Tibial nerve (tissue), 4 donors: ENCODE data around the gene PPIF.

Source experiments
- EP300 ChIP-seq, 2 donors: sonication (generic); formaldehyde crosslinking; IDR thresholded peaks; one replicate each; pipeline ENCODE4 v1.6.1; 2017; ENCODE audit warnings: antibody characterized with exemption in 2 of 2, mild to moderate bottlenecking in 1 of 2
- POLR2A ChIP-seq, 2 donors: fragments of 450-650 bp; IDR thresholded peaks; one replicate each; pipeline ENCODE4 v1.6.1; 2017; ENCODE audit warnings: antibody characterized with exemption in 2 of 2, mild to moderate bottlenecking in 2 of 2, moderate library complexity in 2 of 2
- TF ChIP-seq, protein P1 (sequence below), 5 experiments: fragments of 200-600 bp in 3 of 5; fragments of 450-650 bp in 2 of 5; sonication (generic) in 3 of 5; IDR thresholded peaks; one replicate each; pipeline ENCODE4 v1.5.1; 2016 to 2019; ENCODE audit warnings: antibody characterized with exemption in 5 of 5, mild to moderate bottlenecking in 3 of 5, moderate library complexity in 2 of 5

DNA sequence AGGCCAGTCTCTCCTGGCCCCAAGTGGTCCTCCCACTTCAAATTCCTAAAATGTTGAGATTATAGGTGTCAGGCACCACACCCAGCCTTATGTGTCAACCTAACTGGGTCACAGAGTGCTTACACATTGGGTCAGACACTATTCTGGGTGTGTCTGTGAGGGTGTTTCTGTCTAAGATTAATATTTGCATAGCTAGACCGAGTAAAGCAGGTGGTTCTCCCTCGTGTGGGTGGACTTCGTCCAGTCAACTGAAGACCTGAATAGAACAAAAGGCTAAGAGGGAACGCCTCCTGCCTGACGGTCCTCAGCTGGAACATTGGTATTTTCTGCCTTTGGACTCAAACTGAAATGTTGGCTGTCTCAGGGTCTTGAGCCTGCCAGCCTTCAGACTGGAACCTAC is 11.5 kb downstream of the PPIF start:
- no peak for TF ChIP-seq POLR2A (IDR thresholded peaks at IDR 0.05)
- TF ChIP-seq EP300 (IDR thresholded peaks at IDR 0.05) = no peak
- TF ChIP-seq, protein P1, sequence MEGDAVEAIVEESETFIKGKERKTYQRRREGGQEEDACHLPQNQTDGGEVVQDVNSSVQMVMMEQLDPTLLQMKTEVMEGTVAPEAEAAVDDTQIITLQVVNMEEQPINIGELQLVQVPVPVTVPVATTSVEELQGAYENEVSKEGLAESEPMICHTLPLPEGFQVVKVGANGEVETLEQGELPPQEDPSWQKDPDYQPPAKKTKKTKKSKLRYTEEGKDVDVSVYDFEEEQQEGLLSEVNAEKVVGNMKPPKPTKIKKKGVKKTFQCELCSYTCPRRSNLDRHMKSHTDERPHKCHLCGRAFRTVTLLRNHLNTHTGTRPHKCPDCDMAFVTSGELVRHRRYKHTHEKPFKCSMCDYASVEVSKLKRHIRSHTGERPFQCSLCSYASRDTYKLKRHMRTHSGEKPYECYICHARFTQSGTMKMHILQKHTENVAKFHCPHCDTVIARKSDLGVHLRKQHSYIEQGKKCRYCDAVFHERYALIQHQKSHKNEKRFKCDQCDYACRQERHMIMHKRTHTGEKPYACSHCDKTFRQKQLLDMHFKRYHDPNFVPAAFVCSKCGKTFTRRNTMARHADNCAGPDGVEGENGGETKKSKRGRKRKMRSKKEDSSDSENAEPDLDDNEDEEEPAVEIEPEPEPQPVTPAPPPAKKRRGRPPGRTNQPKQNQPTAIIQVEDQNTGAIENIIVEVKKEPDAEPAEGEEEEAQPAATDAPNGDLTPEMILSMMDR (IDR thresholded peaks at IDR 0.05) = no peak
